CD4-positive, alpha-beta T cell treated with Interleukin-4 for 1 hour (primary cell): ENCODE measurements around the gene CGB2.

Experiments
- DNase-seq, 2 donors: peaks; one replicate each; pipeline ENCODE4 v3.0.0-alpha.2; 2020 to 2022

Gene CGB2

GRCh38 chr19:49031642-49032301, at the start of gene CGB2:
CGB2 (plus strand) TSS chr19:49031890; CDS start chr19:49032096, 206 bp downstream.
- peak; percentile 53 to 64 for DNase-seq

- no peak for DNase-seq
Observed at GRCh38 chr19:48982280-48982679, 49.4 kb upstream of the CGB2 start.

DNA sequence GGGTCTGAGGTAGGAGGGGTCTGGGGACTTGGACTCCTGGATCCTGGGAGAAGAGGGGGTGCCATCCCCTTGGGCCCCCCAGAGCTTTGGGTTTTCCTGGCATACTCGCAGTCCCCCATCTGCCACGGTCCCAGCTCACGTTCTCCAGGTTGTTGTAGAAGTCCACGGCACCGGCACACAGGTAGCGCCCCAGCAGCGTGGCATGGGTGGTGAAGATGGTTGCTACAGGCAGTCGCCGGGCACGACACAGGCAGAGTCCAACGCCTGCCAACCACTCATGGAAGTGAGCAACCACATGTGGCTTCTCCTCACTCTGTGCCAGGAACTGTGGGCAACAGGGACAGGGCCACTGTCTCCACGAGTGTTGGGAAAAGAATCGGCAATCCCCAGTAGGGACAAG, 46.0 kb upstream of the CGB2 start:
- DNase-seq, result no peak

- no peak for DNase-seq
Observed at GRCh38 chr19:48986211-48986610, 45.5 kb upstream of the CGB2 start.

DNA sequence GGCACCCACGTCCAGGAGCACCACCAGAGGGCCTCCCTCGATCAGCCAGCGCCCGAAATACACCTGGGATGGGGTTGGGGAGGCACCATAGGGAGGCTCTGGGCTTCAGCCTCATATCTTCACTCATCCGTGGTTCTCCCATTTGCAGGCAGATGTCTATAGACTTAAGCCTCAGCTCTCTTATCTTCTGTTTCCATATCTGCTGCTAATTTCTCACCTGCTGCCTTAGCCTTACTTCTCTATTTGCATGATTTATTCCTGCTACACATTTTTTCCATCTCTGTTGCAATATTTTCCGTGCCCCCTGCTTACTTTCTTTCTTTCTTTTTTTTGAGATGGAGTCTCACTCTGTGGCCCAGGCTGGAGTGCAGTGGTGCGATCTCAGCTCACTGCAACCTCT, 44.4 kb upstream of the CGB2 start:
- DNase-seq, result no peak

DNA sequence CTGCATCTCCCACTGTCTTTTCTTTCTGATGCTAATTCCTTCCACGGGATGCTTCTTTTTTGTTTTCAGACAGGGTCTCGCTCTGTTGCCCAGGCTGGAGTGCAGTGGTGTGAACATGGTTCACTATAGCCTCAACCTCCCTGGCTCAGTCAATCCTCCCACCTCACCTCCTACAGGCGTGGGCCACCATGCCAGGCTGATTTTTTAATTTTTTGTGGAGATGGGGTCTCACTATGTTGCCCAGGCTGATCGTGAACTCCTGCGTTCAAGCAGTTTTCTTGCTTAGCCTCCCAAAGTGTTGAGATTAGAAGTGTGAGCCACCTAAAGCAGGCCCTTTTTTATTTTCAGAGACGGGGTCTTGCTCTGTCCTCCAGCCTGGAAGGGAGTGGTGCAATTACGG, 43.4 kb upstream of the CGB2 start:
- no peak for DNase-seq

GRCh38 chr19:48988860-48989259, 42.8 kb upstream of the CGB2 start:
- DNase-seq, result no peak

DNA sequence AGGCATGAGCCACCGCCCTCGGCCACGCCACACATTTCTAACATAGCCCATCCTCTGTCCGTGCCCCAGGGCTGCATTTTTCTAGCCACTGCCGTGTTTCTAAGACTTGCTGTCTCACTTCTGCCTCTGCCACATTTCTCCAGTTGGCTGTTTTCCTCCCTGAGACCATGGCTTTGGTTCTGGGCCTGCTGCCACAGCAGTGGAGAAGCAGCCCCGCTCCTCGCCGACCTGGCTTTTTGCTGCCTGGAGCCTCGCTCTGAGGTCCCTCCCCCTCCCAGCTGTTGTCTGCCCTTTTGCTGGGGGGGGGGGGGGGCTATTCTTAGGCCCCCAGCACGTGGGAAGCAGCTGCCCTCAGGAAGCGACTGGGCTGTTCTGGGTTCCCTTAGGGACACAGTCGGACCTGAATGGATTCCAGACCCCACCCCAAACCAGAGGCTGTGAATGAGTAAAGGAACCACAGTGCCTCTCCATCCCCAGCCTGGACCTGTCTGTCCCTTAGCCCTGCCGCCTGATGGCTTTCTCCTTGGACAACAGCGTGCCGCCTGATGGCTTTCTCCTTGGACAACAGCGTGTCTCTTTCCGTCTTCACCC, 41.9 kb upstream of the CGB2 start:
- DNase-seq, result no peak

DNA sequence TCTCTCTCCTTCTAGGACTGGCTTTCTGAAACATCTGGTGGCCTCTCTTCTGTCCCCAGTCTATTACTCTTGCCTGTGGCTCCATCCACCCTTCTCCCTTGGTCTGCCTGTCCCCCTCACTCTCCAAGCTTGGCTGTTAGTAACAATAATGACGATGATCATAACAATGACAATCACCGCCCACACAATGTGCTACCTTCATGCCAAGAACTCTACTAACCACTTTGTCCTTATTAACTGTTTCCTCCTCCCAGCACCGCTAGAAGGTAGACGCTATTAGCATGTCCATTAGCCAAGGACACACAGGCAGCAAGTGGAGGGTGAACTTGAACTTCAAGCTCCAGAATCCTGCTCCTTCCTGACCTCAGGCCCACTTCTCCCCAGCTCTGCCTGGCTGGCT, 41.3 kb upstream of the CGB2 start:
- no peak for DNase-seq

DNA sequence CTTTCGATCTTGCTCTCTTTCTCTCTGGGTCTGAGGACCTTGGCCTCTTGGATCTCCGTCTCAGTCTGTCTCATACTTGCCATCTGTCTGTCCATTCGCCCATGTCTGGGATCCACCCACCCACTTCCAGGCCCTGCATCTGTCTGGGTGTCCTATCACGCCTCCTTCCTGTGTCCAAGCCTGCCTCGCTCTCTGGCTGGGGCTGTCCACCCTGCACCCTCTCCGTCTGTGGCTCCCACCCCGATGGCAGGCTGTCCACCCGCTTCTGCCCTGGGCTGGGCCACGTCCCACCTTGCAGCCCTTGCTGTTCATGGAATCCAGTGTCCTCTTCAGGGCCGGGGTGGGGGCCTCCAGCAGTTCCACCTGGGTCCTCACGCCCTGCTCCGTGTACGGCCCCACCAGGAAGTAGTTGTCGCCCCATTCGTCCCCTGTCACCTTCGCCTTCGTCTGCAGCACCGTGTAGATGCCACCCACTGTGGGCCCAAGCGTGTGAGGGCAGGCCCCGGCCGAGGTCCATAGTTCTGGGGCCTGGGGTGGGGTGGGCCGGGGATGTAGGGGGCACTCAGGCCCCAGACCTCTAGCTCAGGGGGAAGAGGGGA, 40.6 kb upstream of the CGB2 start:
- DNase-seq, result no peak

DNA sequence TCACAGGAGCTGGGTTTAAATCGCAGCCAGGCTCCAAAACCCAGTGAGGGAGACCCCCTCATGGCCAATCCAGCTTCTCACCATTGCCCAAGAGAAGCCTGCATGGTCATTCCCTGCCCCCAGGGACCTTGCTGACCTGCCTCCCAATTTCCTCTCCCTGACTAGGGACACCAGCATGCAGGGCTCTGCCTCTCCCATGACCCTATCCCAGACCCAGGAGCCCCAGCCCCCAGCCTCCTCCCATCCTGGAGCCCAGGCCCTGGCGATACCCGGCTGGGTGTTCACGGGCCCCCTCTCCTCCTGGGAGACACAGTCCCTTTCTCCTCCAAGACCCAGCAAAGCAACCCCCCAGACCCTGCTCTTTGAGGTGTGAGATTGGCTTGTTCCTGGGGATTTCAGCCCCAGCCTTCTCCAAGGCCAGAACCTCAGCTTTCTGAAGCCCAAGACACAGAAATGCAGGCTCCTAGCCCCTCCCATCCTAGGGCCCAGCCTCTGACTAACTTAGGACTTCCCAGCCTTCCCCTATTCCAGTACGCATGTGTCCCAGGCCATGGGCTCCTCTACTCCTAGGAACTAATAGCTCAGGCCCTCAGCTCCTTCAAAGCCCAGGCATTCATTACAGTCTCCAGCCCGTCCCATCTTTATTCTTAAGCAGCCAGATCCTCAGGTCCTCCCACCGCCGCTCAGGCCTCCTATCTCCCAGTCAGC, 39.7 kb upstream of the CGB2 start:
- DNase-seq, result peak in 1 of 2 donors; percentile 36

DNA sequence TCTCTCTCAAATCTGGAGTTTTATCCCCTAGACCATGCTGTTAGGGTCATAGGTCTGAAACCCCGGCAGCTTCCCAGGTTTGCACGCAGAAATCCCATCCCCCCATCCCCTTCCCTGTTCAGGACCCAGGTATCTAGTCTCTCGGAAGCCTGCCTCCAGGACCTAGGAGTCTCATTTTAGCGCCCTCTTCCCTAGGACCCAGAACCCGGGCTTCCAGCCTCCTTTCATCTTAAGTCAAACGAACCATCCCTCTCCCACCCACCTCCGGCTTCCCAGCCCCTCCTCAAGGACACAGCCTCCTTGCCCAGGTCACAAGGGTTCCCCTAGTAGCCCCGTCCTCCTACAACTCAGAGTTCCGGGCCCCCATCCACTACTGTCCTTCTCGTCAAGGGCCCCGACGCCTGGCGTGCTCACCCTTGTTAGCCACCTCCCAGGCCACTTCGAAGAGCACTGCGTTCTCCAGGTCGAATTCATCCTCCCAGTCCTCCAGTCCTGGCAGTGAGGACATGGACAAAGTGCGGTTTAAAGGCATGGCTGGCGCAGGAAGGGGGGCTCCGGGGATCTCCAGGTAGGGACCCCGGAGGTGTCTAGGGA, 39.0 kb upstream of the CGB2 start:
- no peak for DNase-seq

DNA sequence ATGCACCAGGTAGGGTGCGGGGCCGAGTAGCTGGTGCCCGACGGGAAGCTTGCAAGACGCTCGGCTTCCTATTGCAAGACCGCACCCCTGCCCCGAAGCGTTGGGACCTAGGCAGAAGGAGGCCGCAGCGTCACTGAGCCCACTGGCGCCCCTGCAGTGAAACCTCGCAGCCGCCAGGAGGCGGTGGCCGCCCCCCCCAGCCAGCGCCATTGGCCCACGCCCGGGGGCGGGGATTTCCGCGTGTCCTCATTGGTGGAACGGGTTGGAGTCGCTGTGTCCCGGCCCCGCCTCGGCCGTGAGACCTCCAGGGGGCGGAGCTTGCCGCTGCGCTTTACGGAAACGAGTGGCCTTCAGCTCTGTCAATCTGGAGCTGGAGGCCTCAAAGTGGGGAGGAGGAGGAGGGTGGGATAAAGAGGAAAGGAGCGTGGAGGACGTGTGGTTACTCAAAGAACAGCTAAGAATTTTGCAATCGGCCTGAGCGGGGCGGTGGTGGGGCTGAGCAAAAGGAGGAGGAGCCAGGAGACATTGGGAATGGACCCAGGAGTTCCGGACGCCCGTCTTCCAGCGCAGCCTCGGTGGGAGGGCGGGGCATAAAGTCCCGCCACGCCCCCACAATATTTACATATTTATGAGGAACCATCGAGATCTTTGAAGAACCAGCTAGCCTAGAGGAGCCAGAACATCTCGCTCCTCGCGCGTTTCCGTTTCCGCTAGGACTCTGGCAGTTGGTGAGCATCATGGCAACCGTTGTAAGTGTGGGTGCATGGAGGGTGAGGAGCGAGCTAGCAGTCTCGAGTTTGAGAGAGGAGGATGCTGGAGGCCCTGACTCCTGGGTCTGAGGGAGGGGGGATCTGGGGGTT, 38.3 kb upstream of the CGB2 start, which contains the start of the genes GYS1 and RUVBL2:
Gene GYS1, minus strand, starts transcription at position 135 of the 860 bp plus-strand sequence. CDS start 197 bp downstream, outside the sequence.
Gene RUVBL2, plus strand, starts transcription at position 713 of the 860 bp plus-strand sequence. Its CDS starts 25 bp downstream, at position 738.
- DNase-seq, result peak; percentile 99 to 100

DNA sequence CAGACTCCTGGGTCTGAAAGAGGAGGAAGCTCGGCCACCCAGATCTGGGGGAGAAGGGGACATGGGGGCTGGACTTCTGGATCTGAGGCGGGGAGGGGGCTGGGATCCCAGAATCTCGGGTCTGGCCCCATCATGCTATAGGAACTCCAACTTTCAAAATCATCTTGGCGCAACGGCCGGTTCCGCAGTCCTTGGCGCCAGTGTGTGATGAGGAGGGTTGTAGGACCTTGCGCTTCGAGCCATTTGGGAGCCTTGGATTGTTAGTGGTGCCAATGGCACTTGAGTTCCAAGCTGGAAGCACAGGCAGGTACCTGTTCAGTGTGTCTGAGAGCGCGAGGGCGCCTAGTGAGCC, 37.7 kb upstream of the CGB2 start:
- DNase-seq, result no peak

DNA sequence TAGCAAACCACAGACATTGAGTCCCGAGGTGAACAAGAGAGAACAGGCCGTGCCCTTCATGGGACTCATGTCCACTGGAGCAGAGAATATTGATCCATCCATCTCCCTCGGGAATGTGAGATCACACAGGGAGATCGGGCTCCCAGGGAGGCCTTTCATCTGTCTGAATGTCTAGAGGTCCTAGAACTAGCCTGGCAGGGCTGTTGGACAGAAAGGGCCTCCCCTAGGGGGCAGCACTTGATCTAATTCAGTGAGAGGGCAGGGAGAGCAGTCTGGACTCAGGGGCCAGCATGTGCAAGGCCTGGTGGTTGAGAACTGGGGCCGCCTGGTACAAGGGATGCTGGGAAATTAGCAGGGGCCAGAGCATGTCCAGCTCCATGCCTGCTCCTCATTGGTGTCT, 33.7 kb upstream of the CGB2 start:
- peak; percentile 39 to 50 for DNase-seq

DNA sequence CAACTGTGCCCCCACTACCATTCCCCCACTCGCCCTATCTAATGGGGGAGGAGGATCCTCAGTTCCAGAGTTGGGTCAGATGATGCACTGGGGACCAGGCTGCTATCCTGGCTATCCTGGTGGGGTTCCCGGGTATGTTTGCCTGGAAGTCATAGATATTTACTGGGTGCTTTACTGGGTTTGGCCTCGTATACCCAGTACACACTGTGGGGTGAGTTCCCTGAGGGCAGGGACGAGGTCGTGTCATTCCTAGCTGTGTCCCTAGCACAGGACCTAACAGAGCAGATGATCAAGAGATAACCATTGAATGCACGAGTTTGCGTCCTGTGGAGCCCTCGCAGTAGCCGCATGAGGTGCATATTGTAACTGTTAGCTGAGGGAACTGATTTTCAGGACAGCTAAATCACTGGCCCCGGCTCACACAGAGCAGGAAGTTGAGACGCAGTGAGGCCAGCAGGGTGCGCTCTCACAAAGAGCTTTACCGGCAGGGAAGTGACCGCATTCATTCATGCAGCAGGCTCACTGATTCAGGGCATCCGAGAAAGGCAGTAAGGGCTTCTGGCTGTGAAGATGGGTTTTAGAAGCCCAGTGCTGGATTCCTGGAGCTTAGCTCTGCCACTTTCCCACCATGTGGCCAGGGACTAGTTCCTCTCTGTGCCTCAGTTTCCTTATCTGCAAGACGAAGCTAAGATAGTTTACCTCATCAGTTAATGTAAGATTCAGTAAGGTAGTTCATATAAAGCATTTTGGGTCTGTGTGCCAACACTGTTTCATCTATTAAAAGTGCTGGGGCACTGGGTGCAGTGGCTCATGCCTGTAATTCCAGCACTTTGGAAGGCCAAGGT, 32.0 kb upstream of the CGB2 start:
- peak; percentile 67 to 78 for DNase-seq

DNA sequence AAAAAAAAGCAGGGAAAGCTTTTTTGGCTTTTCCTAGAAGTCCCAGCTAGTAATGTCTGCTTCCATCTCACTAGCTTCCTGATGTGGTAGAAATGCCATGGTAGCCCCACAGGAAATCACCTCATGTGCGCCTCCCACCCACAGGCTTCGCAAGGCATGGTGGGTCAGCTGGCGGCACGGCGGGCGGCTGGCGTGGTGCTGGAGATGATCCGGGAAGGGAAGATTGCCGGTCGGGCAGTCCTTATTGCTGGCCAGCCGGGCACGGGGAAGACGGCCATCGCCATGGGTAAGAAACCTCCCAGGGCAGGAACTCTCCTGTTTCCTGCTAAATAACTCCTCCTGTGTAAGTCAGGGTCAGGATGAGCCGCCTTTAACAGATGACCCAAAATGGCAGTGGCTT, 27.6 kb upstream of the CGB2 start:
- DNase-seq, result no peak

DNA sequence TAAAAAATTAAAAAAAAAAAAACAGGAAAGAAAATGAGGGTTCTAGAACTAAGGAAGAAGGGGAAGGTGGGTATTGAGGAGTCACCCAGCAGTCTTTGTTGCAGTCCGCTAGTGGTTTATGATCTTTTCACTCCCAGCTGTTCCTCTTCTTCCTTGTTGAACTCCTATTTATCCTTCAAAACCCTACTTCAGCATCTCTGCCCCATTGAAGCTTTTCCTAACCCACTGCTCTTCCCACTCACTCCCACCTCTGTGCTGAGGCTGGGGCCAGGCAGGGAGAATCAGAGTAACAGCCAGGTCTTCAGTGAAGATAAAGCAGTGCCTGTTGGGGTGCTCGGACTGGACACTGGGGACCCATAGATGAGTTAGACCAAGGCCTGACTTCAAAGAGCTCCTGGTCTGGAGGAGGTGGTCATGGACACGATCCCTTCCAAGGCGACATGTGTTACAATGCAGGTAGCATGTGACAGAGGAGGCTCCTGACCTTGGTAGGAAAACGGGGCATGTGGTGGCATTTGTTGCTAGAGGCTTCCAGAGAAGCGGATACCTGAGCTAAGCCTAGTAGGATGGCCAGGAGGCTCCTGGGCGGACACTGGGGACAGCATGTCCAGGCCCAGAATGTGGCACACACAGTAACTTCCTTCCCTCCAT, 26.6 kb upstream of the CGB2 start:
- DNase-seq, result no peak

DNA sequence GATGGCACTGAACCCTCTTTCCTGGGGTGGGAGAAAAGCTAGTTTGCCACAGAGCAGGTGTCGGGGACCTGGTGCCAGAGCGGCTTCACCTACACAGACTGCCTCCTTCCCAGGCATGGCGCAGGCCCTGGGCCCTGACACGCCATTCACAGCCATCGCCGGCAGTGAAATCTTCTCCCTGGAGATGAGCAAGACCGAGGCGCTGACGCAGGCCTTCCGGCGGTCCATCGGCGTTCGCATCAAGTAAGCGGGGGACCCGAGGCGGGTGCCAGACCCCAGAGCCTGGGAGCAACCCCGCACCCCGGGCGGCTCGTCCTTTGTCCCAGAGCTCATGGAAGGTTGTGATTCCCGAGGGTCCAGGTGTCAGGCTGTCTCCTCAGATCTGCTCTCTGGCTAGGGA, 24.8 kb upstream of the CGB2 start:
- no peak for DNase-seq

- DNase-seq, result no peak
Observed at GRCh38 chr19:49009828-49010227, 21.9 kb upstream of the CGB2 start.

DNA sequence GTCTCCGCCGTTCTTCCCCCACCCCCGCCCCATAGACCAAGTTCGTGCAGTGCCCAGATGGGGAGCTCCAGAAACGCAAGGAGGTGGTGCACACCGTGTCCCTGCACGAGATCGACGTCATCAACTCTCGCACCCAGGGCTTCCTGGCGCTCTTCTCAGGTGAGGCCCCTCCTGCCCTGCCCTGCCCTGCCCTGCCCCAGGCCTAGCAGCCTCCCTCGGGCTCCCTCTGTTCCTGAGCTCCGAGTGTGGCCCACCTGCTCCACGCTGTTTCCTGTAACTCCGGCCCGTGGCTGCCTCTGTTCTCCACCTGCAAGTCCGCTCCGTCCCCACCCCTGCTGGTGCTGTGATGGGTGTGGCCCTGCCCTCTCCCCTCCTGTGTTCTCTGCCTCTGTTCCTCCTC, 21.2 kb upstream of the CGB2 start:
- DNase-seq, result no peak
